Upper lobe of left lung (tissue), 4 donors: ENCODE measurements around the gene CLEC19A.

Source experiments
- EP300 ChIP-seq, 4 donors: sonication (generic); formaldehyde crosslinking; IDR thresholded peaks; one replicate each; pipeline ENCODE4 v1.5.1; 2017; ENCODE audit warnings: antibody characterized with exemption in 4 of 4, control low read depth in 2 of 4
- POLR2AphosphoS5 ChIP-seq, 2 donors: sonication (generic); formaldehyde crosslinking; IDR thresholded peaks; one replicate each; pipeline ENCODE4 v1.5.1; 2017; ENCODE audit warnings: antibody characterized with exemption in 2 of 2
- TF ChIP-seq, protein P1 (sequence below), 6 experiments: fragments of 450-650 bp in 4 of 6; fragments of 200-600 bp in 2 of 6; sonication (generic) in 2 of 6; IDR thresholded peaks; one replicate each; pipeline ENCODE4 v1.5.1; 2016 to 2019; ENCODE audit warnings: antibody characterized with exemption in 6 of 6

DNA sequence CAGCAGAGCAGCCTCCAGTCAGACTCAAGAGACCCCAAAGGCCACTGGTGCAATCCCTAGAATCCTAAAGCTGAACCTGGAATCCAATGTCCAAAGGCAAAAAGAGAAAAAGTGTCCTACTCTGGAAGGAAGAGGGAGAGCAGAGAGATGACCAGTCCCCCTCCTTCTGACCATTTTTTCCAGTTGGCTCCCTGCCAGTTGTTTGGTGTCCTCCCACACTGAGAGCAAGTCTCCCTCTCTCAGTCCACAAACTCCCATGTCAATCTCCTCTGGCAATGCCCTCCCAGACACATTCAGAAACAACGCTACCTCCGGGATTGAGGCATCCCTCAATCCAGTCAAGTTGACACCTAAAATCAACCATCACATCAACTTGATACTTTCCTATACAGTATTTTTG, 4.3 kb upstream of the CLEC19A start:
- TF ChIP-seq, protein P1, sequence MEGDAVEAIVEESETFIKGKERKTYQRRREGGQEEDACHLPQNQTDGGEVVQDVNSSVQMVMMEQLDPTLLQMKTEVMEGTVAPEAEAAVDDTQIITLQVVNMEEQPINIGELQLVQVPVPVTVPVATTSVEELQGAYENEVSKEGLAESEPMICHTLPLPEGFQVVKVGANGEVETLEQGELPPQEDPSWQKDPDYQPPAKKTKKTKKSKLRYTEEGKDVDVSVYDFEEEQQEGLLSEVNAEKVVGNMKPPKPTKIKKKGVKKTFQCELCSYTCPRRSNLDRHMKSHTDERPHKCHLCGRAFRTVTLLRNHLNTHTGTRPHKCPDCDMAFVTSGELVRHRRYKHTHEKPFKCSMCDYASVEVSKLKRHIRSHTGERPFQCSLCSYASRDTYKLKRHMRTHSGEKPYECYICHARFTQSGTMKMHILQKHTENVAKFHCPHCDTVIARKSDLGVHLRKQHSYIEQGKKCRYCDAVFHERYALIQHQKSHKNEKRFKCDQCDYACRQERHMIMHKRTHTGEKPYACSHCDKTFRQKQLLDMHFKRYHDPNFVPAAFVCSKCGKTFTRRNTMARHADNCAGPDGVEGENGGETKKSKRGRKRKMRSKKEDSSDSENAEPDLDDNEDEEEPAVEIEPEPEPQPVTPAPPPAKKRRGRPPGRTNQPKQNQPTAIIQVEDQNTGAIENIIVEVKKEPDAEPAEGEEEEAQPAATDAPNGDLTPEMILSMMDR (IDR thresholded peaks at IDR 0.05): no peak
- TF ChIP-seq EP300 (IDR thresholded peaks at IDR 0.05) (no peak), POLR2AphosphoS5 (IDR thresholded peaks at IDR 0.05) (no peak)
